HL-60 (cell line): ENCODE data around the gene CORIN.

Experiments used
- CTCF ChIP-seq: IDR thresholded peaks from one replicate; pipeline ENCODE4 v1.5.1; 2011; ENCODE audit warnings: low read length, control low read depth, inconsistent platforms; ENCODE audit not compliant: insufficient read depth
- GABPA ChIP-seq: IDR thresholded peaks from 2 replicates; pipeline ENCODE4 v1.6.1; 2012; ENCODE audit warnings: low read depth
- POLR2AphosphoS5 ChIP-seq: IDR thresholded peaks from 2 replicates; pipeline ENCODE4 v1.6.1; 2012; ENCODE audit warnings: low read depth

GRCh38 chr4:47641755-47642154 lies 196.1 kb downstream of the CORIN start:
- TF ChIP-seq CTCF, result no peak
- TF ChIP-seq GABPA, result no peak
- no peak for TF ChIP-seq POLR2AphosphoS5
